HG02610 (cell line): Measurements from ENCODE around the gene GXYLT2.
A peak's percentile ranks its signal among the peaks of the same experiment; 100 is the strongest.

Source experiments
- ATAC-seq: cut with Tn5 transposase; IDR thresholded peaks from one replicate; pipeline ENCODE4 v1.9.1; 2021; ENCODE audit warnings: mild to moderate bottlenecking, moderate library complexity; ENCODE audit not compliant: unreplicated experiment

Gene GXYLT2

GRCh38 chr3:72930754-72931153 is 42.9 kb downstream of the GXYLT2 start:
- no peak for ATAC-seq

GRCh38 chr3:72932416-72932815 is 44.6 kb downstream of the GXYLT2 start:
- ATAC-seq = no peak

- peak; percentile 68 for ATAC-seq
These were observed 50.8 kb downstream of the GXYLT2 start for GRCh38 chr3:72938471-72939265.

- no peak for ATAC-seq
These were observed 53.4 kb downstream of the GXYLT2 start for GRCh38 chr3:72941245-72941644.

DNA sequence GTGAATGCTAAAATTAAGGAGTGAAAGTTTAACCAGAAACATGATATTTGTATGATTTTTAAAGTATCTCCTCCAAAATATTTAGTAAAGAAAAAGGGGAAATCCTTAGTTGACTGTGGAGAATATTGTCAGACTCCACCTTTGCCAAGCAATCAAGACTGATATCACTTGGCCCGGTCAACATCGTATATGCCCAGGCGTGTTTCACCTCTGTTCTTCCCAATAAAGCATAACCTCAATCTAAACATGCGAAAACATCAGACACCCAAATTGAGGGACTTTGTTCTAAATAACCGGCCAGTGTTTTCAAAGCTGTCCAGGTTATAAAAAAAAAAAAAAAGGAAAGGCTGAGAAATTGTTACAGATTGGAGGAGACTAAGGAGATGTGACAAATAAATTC is 54.6 kb downstream of the GXYLT2 start:
- no peak for ATAC-seq

GRCh38 chr3:72944696-72945095 is 56.9 kb downstream of the GXYLT2 start:
- no peak for ATAC-seq

GRCh38 chr3:72947715-72948490 is 60.1 kb downstream of the GXYLT2 start:
- ATAC-seq = no peak

DNA sequence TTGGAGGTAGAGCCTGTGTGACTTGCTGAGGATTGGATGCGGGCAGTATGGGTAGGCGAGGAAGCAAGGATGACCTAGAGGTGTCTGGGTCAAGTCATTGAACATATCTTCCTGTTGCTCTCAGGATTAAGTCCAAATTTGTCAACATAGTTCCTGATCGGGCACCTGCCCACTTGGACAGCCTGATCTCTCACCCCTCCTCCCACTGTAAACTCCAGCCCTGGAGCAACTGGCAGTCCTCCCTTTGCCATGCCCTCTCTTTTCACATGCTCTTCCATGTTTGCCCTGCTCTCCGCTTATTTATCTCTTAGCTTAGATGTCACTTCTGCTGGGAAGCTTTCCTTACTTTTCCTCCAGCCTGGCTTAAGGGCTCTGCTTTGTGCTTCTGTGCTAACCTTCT is 61.2 kb downstream of the GXYLT2 start:
- no peak for ATAC-seq

DNA sequence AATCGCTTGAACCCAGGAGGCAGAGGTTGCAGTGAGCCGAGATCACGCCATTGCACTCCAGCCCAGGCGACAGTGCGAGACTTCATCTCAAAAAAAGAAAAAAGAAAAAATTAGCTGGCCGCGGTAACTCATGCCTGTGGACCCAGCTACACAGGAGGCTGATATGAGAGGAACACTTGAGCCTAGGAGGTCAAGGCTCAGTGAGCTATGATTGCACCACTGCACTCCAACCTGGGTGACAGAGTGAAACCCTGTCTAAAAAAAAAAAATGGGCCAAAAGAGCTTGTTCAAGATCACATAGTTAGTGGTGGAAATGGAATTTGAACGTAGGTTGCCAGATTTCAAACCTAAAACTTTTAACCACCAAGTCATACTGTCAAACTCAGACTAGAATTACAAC is 62.5 kb downstream of the GXYLT2 start:
- ATAC-seq = no peak

GRCh38 chr3:72950801-72951200 is 63.0 kb downstream of the GXYLT2 start:
- no peak for ATAC-seq

DNA sequence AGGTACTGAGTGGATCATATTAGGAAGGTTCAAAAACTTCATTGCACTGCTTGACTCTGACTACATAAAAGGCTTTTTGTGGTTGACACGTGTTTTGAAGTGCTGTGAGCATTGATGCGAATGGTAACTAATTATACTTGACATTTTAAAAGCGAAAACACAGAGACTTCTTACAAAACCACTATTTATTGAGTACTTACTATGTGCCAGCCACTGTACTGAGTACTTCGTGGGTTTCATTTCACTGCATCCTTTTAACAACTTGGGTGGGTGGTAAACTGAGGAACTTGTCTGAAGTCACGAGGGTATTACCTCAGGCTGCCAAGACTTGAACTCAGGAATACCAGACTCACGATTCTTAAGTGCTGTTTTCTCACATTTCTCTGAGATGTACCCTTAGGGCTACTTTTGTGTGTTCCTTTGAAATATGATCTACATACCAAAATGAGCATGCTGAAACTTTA is 63.4 kb downstream of the GXYLT2 start:
- ATAC-seq = peak; percentile 72

GRCh38 chr3:72953325-72953956 is 65.6 kb downstream of the GXYLT2 start:
- no peak for ATAC-seq

- ATAC-seq = no peak
These were observed 69.5 kb downstream of the GXYLT2 start for GRCh38 chr3:72957297-72957696.

DNA sequence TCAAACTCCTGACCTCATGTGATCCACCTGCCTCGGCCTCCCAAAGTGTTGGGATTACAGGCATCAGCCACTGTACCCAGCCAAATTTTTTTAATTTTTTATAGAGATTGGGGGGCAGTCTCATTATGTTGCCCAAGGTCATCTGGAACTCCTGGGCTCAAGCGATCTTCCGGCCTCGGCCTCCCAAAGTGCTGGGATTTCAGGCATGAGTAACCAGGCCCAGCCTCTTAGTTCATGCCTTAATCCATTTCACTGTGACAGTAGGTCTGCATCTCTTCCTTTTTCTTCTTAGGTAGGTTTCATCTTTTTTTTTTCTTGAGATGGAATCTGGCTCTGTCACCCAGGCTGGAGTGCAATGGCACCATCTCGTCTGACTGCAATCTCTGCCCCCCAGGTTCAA is 71.5 kb downstream of the GXYLT2 start:
- ATAC-seq = no peak

- ATAC-seq = no peak
These were observed 73.1 kb downstream of the GXYLT2 start for GRCh38 chr3:72960812-72961518.

DNA sequence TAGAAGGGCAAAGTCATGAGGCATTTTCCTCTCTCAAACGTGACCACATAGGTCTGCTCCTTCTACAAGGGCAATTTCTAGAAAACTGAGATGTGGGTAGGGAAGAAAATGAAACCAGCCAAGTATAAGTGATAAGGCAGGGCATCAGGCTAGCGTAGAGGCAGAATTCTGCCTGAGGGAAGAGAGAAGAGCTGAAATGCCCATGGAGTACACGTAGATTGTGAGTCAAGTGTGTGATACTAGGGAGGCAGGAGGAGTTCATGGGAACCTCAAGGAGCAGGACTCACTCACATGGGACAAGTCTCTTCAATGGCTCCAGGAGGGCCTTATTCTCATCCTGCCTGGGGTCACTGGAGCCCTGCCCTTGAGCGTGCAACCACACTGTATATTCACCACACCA is 73.9 kb downstream of the GXYLT2 start:
- ATAC-seq = no peak

DNA sequence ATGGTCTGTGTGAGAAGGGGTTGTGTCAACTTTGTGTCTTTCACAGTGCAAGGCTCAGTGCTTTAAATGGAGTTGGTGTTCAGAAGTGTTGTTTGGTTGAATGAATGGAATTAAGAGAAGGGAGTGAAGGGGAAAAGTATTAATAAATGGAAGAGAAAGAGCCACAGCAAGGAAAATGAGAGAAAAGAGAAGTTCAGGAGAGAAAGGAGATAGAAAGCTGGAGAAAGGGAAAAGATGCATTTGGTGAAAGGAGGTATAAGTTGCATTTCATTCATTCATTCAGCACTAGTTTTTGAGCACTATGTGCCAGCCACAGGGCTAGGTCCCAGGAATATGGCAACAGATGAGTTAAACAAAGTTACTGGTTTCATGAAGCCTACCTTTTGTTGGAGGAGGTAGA is 74.5 kb downstream of the GXYLT2 start:
- no peak for ATAC-seq

DNA sequence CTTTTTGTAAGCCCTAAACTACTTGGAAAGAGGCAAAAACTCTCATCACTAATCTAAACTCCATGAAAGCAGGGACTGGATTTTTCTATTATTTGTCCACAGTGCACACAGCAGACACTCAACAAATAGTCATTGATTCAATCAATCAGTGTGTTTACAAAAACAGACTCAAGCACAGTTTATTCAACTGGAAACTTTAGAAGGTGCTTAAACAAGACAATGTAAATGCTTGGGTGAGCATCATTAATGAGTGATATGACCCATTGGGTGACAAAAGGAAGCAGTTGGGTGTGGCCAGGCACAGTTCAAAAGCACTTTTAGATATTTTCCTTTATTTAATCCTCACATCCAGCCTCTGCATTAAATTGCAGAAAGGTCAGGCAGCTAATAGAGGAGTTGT is 76.8 kb downstream of the GXYLT2 start:
- ATAC-seq = no peak

DNA sequence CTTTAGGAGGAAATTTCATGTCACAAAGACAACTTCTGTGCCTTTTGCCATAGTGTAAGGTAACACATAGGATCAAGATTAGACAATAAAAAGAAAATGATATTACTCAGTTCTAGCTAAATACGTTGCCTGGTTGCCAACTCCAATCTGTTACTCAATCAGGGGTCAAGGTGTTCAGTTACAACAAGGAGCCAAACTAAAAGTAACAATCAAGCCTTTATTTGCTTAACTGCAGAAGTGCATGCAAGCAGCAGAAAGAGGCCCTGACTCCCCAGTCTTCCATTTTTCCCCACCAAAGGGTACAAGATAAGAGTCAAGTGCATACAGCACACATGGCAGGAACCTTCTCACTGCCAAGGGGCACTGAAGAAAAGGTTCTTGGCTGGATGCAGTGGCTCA is 80.4 kb downstream of the GXYLT2 start:
- no peak for ATAC-seq

- ATAC-seq = no peak
These were observed 81.9 kb downstream of the GXYLT2 start for GRCh38 chr3:72969766-72970165.

DNA sequence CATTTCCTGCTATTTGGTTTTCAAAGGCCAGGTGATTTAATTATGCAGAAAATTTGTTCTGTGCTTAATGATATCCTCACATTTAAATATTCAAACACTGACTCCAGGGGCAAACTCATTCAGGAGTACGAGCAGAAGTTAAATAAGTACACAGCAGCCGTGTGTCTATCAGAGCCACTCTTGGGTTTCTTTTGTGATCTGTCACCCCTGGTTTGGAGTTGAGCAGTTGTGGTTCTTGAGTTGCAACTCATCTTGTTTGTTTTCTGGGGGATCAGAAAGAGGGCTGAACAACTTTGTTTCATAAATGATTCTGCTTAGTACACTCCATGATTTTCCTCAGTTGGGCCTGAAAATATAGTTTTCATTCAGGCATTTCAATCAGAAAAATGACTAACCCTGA is 83.1 kb downstream of the GXYLT2 start:
- ATAC-seq = no peak
